ENCODE data around the gene KCTD21.

Gene KCTD21

GRCh38 chr11:78170874-78171549, 17.4 kb downstream of the KCTD21 start:
- no peak for DNase-seq

- no peak for DNase-seq
These were observed 18.0 kb downstream of the KCTD21 start for GRCh38 chr11:78170413-78170812.

- no peak for DNase-seq
These were observed 19.6 kb downstream of the KCTD21 start for GRCh38 chr11:78168539-78169477.

GRCh38 chr11:78166855-78167469, 21.5 kb downstream of the KCTD21 start:
- DNase-seq, result no peak

- DNase-seq, result no peak
These were observed 24.0 kb downstream of the KCTD21 start for GRCh38 chr11:78164471-78164870.

GRCh38 chr11:78163828-78164227, 24.6 kb downstream of the KCTD21 start:
- no peak for DNase-seq

- DNase-seq, result no peak
These were observed 26.5 kb downstream of the KCTD21 start for GRCh38 chr11:78161962-78162371.

- no peak for DNase-seq
These were observed 27.1 kb downstream of the KCTD21 start for GRCh38 chr11:78161346-78161745.

- no peak for DNase-seq
These were observed 27.9 kb downstream of the KCTD21 start for GRCh38 chr11:78160557-78160956.

- no peak for DNase-seq
These were observed 29.3 kb downstream of the KCTD21 start for GRCh38 chr11:78158987-78159652.

GRCh38 chr11:78156127-78156844, 32.1 kb downstream of the KCTD21 start:
- no peak for DNase-seq

GRCh38 chr11:78151804-78152203, 36.6 kb downstream of the KCTD21 start:
- DNase-seq, result no peak

- DNase-seq, result no peak
These were observed 37.7 kb downstream of the KCTD21 start for GRCh38 chr11:78150754-78151153.

GRCh38 chr11:78150346-78150745, 38.1 kb downstream of the KCTD21 start:
- DNase-seq, result no peak

- DNase-seq, result no peak
These were observed 38.8 kb downstream of the KCTD21 start for GRCh38 chr11:78149646-78150045.

GRCh38 chr11:78147807-78148206, 40.6 kb downstream of the KCTD21 start:
- DNase-seq, result no peak

- DNase-seq, result no peak
These were observed 42.9 kb downstream of the KCTD21 start for GRCh38 chr11:78145511-78146025.

GRCh38 chr11:78140392-78141077, 47.9 kb downstream of the KCTD21 start:
- DNase-seq, result no peak

- DNase-seq, result peak; percentile 98
These were observed 48.7 kb downstream of the KCTD21 start, which contains the start of gene ALG8 for GRCh38 chr11:78139422-78140391. TSS of gene ALG8 (minus strand) at chr11:78139626. CDS start at chr11:78139588, 38 bp downstream.
